ENCODE data around the gene MOGAT1. TPM values are rescaled to one million over a fixed set of nuclear protein-coding genes. Genes with fewer than 3 reads are reported as not detected.

The MOGAT1 gene
- total and polyA plus RNA-seq, 2 of the 13 experiments (the other 11 are each of a cell fraction or from before 2014, with no cell fraction given) = 0.98 to 4.3 TPM

- TF ChIP-seq FOXA3 (CRISPR knock-in tag; IDR thresholded peaks at IDR 0.05) = peak; percentile 54; the same call in 1 of the 2 replicates
- TF ChIP-seq ZBTB20 (CRISPR knock-in tag; IDR thresholded peaks at IDR 0.05; ENCODE audit: borderline replicate concordance, low read depth) = 0 out of 2 replicates have a peak, but pooled peaks have one; percentile 39
- TF ChIP-seq KLF12 (CRISPR knock-in tag; IDR thresholded peaks at IDR 0.05; ENCODE audit: borderline replicate concordance) = no peak
- no peak for TF ChIP-seq IKZF5 (CRISPR knock-in tag; IDR thresholded peaks at IDR 0.05)
- no peak for TF ChIP-seq ZNF10 (CRISPR knock-in tag; IDR thresholded peaks at IDR 0.05; ENCODE audit: borderline replicate concordance, low read depth)
- no peak for TF ChIP-seq MAZ (IDR thresholded peaks at IDR 0.05; ENCODE audit: borderline replicate concordance, low read depth, low read length)
- TF ChIP-seq MAZ (CRISPR knock-in tag; IDR thresholded peaks at IDR 0.05; ENCODE audit: low read depth) = no peak; the same call in 1 of the 2 replicates
- 0 out of 2 replicates have a peak, but pooled peaks have one; percentile 38 for TF ChIP-seq FOXO1 (CRISPR knock-in tag; IDR thresholded peaks at IDR 0.05)
- no peak for TF ChIP-seq ZNF160 (CRISPR knock-in tag; IDR thresholded peaks at IDR 0.05)
- no peak; the same call in 1 of the 2 replicates for TF ChIP-seq CTCF (CRISPR knock-in tag; IDR thresholded peaks at IDR 0.05)
- TF ChIP-seq EHMT2 (IDR thresholded peaks at IDR 0.05; ENCODE audit: borderline replicate concordance, low read depth, low read length) = peak; percentile 71; the same call in 1 of the 2 replicates
- no peak for TF ChIP-seq ELK4 (CRISPR knock-in tag; IDR thresholded peaks at IDR 0.05; ENCODE audit: borderline replicate concordance)
- no peak for TF ChIP-seq TOPORS (CRISPR knock-in tag; IDR thresholded peaks at IDR 0.05)
- TF ChIP-seq CHCHD3 (CRISPR knock-in tag; IDR thresholded peaks at IDR 0.05) = no peak
- no peak for TF ChIP-seq ZNF292 (CRISPR knock-in tag; IDR thresholded peaks at IDR 0.05; ENCODE audit: borderline replicate concordance, low read depth)
- TF ChIP-seq CERS6 (CRISPR knock-in tag; IDR thresholded peaks at IDR 0.05) = no peak
- no peak for TF ChIP-seq ZNF567 (CRISPR knock-in tag; IDR thresholded peaks at IDR 0.05; ENCODE audit: borderline replicate concordance)
- TF ChIP-seq BRD4 (CRISPR knock-in tag; IDR thresholded peaks at IDR 0.05) = peak; percentile 78; the same call in 1 of the 2 replicates
- TF ChIP-seq RCOR2 (CRISPR knock-in tag; IDR thresholded peaks at IDR 0.05) = peak; percentile 57
- no peak for TF ChIP-seq ATRX (CRISPR knock-in tag; IDR thresholded peaks at IDR 0.05; ENCODE audit: borderline replicate concordance)
- peak; percentile 67 for TF ChIP-seq ZNF264 (CRISPR knock-in tag; IDR thresholded peaks at IDR 0.05)
- 0 out of 2 replicates have a peak, but pooled peaks have one; percentile 14 for TF ChIP-seq POLR2AphosphoS5 (IDR thresholded peaks at IDR 0.05; ENCODE audit: low read depth, low read length)
- no peak for TF ChIP-seq ATAD3A (CRISPR knock-in tag; IDR thresholded peaks at IDR 0.05)
- TF ChIP-seq AHR (CRISPR knock-in tag; IDR thresholded peaks at IDR 0.05) = no peak
- no peak for TF ChIP-seq POLR2AphosphoS2 (IDR thresholded peaks at IDR 0.05; ENCODE audit: low read depth, low read length)
Observed at GRCh38 chr2:222670191-222671038, 1.0 kb upstream of the MOGAT1 start (continued).

Measured in HepG2 (cell line).